Endodermal cell (in vitro differentiated cells): ENCODE measurements around the gene SAMD8. TPM values are rescaled to one million over a fixed set of nuclear protein-coding genes. Genes with fewer than 3 reads are reported as not detected.

Experiments used
- DNase-seq: peaks from one replicate; pipeline ENCODE4 v3.0.0-alpha.2; 2017
- H3K27ac ChIP-seq: 2 replicates; pipeline ENCODE4 v1.5.1; 2013; ENCODE audit warnings: mild to moderate bottlenecking, low read depth, low read length, moderate library complexity
- H3K27me3 ChIP-seq: 2 replicates; pipeline ENCODE4 v1.6.1; 2013; ENCODE audit warnings: mild to moderate bottlenecking, low read length, moderate library complexity; ENCODE audit not compliant: insufficient read depth, control insufficient read depth, poor library complexity, severe bottlenecking
- H3K36me3 ChIP-seq: 2 replicates; pipeline ENCODE4 v1.7.0; 2013; ENCODE audit warnings: mild to moderate bottlenecking, low read length, moderate library complexity; ENCODE audit not compliant: control insufficient read depth, insufficient read depth
- H3K4me1 ChIP-seq: one replicate; pipeline ENCODE4 v1.7.0; 2013; ENCODE audit warnings: low read length; ENCODE audit not compliant: control insufficient read depth, insufficient read depth
- H3K4me3 ChIP-seq: 2 replicates; pipeline ENCODE4 v1.5.1; 2013; ENCODE audit warnings: mild to moderate bottlenecking, low read length, moderate library complexity
- H3K9ac ChIP-seq: 2 replicates; pipeline ENCODE4 v1.6.1; 2013; ENCODE audit warnings: mild to moderate bottlenecking, low read length, moderate library complexity; ENCODE audit not compliant: poor library complexity, severe bottlenecking; ENCODE audit errors: extremely low read depth
- H3K9me3 ChIP-seq: 2 replicates; pipeline ENCODE4 v1.6.1; 2013; ENCODE audit warnings: mild to moderate bottlenecking, low read length, moderate library complexity; ENCODE audit not compliant: control insufficient read depth
- H3K27ac Mint-ChIP-seq: 2 replicates; pipeline ENCODE4 v1.8.0; 2020; ENCODE audit warnings: mixed read lengths
- H3K27me3 Mint-ChIP-seq: 2 replicates; pipeline ENCODE4 v1.8.0; 2021; ENCODE audit warnings: mild to moderate bottlenecking, mixed read lengths; ENCODE audit not compliant: insufficient read depth
- H3K36me3 Mint-ChIP-seq: 2 replicates; pipeline ENCODE4 v1.8.0; 2020; ENCODE audit warnings: low read depth, mixed read lengths
- H3K4me1 Mint-ChIP-seq: 2 replicates; pipeline ENCODE4 v1.8.0; 2020; ENCODE audit warnings: mixed read lengths
- H3K4me3 Mint-ChIP-seq: 2 replicates; pipeline ENCODE4 v1.8.0; 2020; ENCODE audit warnings: mild to moderate bottlenecking, moderate library complexity, mixed read lengths
- H3K9me3 Mint-ChIP-seq: 2 replicates; pipeline ENCODE4 v1.8.0; 2020; ENCODE audit warnings: mild to moderate bottlenecking, mixed read lengths
- CTCF ChIP-seq: fragments of 200-600 bp; sonication (generic); conservative IDR thresholded peaks from 2 replicates; pipeline ENCODE4 v1.5.0; 2021; ENCODE audit warnings: antibody characterized with exemption, mild to moderate bottlenecking
- WGBS, 2 experiments: methylation state at CpG; one replicate each; pipeline versions ENCODE4 v1.1.5 to v1.1.7; 2013; ENCODE audit warnings: missing lambda C conversion rate in 2 of 2, mixed read lengths in 1 of 2; ENCODE audit not compliant: insufficient coverage in 1 of 2, insufficient read length in 1 of 2; 5-methylcytosine and 5-hydroxymethylcytosine counted together
- total RNA-seq, 2 donors: library from RNA; stranded (reverse); fragmentation: NEBNext Ultra II Directional in 1 of 2; extraction: Animal tissue kit (Norgen Biotek cat#: 25700) in 1 of 2; gene quantifications; 2 replicates in 1 of 2; 3 replicates in 1 of 2; pipeline ENCODE4 v1.2.1, GENCODE V29; 2021

Gene SAMD8
- total RNA-seq, 2 donors from 2014 or later, result 25.9 to 31.7 TPM

- WGBS, 2 experiments, result 75 to 95% methylated on average over 2 to 6 of the region's 6 CpGs
- peaks cover 6% of the 10 kb centered on the region for H3K4me1 Mint-ChIP-seq
- peaks cover 31% of the 10 kb centered on the region for H3K36me3 Mint-ChIP-seq
Measured at GRCh38 chr10:75168275-75168674, 56.8 kb downstream of the SAMD8 start.

GRCh38 chr10:75170215-75170614, 58.8 kb downstream of the SAMD8 start:
- no peak overlapping the region for H3K4me3 ChIP-seq
- Mint-ChIP-seq H3K9me3 (no peaks in the 10 kb centered on the region), H3K27ac (no peak overlapping the region), H3K4me1 (peaks cover 6% of the 10 kb centered on the region), H3K27me3 (no peaks in the 10 kb centered on the region), H3K4me3 (no peak overlapping the region), H3K36me3 (peaks cover 30% of the 10 kb centered on the region)
- no peak overlapping the region for H3K9ac ChIP-seq
- no peaks in the 10 kb centered on the region for H3K4me1 ChIP-seq
- WGBS, 2 experiments, result 93% methylated on average over 1 of the region's 1 CpG; no CpG with 5 or more reads in 1 of the 2 experiments
- no peaks in the 10 kb centered on the region for H3K27me3 ChIP-seq
- H3K36me3 ChIP-seq, result peaks cover 21% of the 10 kb centered on the region
- no peak for TF ChIP-seq CTCF
- DNase-seq, result no peak
- H3K9me3 ChIP-seq, result no peaks in the 10 kb centered on the region
- no peak overlapping the region for H3K27ac ChIP-seq

More at GRCh38 chr10:75168275-75168674, 56.8 kb downstream of the SAMD8 start:
- Histone ChIP-seq H3K27ac (no peak overlapping the region), H3K9ac (no peak overlapping the region), H3K4me1 (no peaks in the 10 kb centered on the region), H3K4me3 (no peak overlapping the region), H3K9me3 (no peaks in the 10 kb centered on the region), H3K36me3 (peaks cover 18% of the 10 kb centered on the region), H3K27me3 (no peaks in the 10 kb centered on the region)
- H3K4me3 Mint-ChIP-seq, result no peak overlapping the region
- no peak for DNase-seq
- H3K27ac Mint-ChIP-seq, result no peak overlapping the region
- H3K9me3 Mint-ChIP-seq, result no peaks in the 10 kb centered on the region
- H3K27me3 Mint-ChIP-seq, result no peaks in the 10 kb centered on the region
- TF ChIP-seq CTCF, result no peak

DNA sequence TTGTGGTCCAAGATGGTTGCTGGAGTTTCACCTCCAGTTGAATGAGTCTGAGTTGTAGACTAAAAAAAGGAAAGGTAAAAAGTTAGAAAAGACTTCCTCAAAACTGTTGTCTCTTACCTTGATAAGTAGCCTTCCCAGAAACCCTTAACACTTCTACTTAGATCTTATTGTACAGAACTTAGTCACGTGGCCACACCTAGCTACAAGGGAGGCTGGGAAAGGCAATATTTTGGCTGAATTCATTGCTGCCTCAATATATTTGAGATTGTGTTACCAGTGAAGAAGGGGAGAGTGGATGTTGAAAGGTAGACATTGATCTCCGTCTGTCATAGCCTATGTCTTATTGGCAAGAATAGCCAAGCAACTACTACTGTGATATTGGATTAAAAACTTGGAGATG, 63.6 kb downstream of the SAMD8 start:
- Histone ChIP-seq H3K4me3 (no peak overlapping the region), H3K9ac (no peak overlapping the region), H3K4me1 (no peaks in the 10 kb centered on the region), H3K27ac (no peak overlapping the region), H3K27me3 (no peaks in the 10 kb centered on the region), H3K36me3 (peaks cover 23% of the 10 kb centered on the region), H3K9me3 (no peaks in the 10 kb centered on the region)
- no peak for DNase-seq
- 96 to 100% methylated on average over 1 to 2 of the region's 2 CpGs for WGBS, 2 experiments
- no peaks in the 10 kb centered on the region for H3K27me3 Mint-ChIP-seq
- H3K4me3 Mint-ChIP-seq, result no peak overlapping the region
- no peaks in the 10 kb centered on the region for H3K4me1 Mint-ChIP-seq
- peaks cover 21% of the 10 kb centered on the region for H3K36me3 Mint-ChIP-seq
- no peak for TF ChIP-seq CTCF
- no peaks in the 10 kb centered on the region for H3K9me3 Mint-ChIP-seq
- H3K27ac Mint-ChIP-seq, result no peak overlapping the region
